HG03095 (cell line): ENCODE results near the gene WSCD1.

Experiments
- ATAC-seq: cut with Tn5 transposase; IDR thresholded peaks from one replicate; pipeline ENCODE4 v1.9.1; 2021; ENCODE audit warnings: moderate library complexity; ENCODE audit not compliant: unreplicated experiment

Gene WSCD1

DNA sequence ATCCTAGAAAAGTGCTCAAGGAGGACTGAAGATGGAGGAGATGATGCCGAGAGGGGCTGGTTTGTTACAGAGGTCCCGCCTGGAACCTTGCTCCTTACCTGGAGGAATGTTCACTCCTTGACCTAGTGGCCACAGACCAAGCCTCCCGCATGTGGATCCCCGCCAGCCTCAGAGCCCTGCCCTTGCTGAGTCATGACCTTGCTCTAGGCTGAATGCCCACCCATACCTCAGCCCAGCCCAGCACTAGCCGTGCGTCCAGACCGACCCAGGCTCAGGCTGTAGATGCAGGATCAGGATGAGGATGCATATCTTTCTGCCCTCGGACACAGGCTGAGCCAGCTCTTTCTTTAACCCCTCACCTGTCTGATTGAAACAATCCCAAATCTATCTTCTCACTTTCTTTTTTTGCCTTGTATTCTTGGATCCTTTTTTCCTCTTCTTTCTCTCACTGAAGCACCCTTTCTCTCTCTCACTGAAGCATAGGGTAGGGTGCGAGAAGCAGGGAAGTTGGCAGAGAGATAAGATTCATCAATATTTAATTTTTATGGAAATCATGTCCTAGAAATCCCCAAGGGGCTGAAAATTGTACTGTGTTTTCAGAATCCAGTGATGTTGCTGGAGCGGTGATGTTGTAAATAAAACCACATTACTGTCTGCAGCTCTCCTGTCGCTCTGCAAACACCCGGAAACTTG, 34.9 kb downstream of the WSCD1 start:
- no peak for ATAC-seq

DNA sequence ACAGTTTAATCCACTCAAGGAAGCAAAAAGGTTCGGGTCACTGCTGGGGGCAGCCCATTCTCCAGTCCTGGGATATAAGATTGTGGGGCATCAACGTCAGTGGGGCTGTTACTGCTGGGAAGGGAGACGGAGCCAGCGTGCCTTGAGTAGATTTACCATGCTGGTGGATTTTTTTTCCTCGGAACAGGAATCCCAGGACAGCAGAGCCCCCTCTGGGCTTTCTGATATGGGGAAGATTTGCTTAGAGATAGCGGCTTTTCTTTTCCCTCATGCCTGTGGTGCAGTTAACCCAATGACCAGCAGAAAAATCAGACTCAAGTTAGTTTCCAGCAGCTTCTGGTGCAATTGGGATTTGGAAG, 35.4 kb downstream of the WSCD1 start:
- no peak for ATAC-seq

DNA sequence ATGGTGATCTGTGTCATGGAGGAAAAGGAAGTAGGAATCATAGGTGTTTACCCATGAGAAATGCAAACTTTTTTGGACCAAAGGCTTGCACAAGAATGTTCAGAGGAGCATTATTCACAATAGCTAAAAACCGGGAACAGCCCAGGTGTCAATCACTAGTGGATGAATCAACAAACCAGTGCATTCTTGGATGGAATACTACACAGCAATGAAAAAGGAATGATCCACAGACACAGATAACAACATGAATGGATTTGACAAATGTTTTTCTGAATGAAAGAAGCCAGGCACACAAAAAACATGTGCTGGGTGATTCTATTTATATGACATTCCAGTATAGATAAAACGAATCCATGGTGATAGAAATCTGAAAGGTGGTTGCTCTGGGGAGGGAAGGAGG, 36.0 kb downstream of the WSCD1 start:
- no peak for ATAC-seq

DNA sequence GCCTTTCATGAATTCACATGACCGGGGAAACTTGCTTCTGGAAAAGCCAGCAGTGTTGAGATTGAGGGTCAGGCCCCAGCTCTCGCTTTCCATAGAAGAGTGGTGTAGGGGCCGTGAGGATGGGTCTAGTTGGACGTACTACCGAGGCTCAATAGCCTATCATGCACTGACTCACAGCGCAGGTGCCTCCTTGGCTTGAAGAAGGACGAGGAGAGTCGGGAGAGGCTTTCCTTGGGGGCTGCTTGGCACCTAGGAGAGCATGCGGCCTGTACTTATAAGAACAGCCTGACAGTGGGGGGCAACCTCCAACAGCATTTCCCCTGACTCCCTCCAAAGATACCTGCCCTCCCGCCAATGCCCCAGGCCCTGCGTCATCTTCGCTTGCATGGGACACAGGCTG, 37.6 kb downstream of the WSCD1 start:
- no peak for ATAC-seq

DNA sequence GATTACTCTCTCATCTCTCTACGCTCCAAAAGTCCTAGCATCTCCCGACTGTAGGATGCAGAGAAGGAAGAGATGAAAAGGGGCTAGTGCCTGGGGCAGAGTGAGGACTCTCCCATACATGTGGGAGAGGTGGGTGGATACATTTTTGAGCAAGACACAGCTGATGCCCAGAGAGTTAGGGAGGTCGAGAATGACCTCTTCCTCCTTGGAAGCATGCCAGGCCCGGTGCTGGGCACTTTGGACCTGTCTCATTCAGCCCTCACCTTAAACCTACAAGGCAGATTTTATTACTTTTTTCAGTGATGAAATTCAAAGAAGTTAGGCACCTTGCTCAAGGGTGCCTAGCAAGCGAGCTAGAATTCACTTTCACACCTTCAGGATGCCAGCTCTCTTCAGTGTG, 38.2 kb downstream of the WSCD1 start:
- no peak for ATAC-seq

DNA sequence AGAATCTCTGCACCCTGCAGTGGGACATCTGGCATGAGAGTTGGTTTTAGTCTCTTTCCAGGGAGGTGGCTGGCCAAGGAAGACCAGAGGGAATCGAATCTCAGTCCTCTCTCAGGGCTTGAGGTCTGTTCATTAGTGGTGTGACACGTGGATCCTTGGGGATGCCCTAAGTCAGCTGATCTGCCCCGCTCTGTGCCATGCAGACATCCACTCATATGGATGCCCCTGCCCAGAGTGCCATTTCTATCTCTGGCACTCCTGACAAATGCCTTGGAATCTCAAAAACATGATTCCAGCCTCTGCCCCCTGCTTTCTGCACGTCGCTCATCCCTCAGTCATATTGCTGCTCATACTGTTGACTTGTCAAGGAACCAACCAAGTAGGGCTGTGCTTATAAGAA, 38.8 kb downstream of the WSCD1 start:
- ATAC-seq, result no peak

DNA sequence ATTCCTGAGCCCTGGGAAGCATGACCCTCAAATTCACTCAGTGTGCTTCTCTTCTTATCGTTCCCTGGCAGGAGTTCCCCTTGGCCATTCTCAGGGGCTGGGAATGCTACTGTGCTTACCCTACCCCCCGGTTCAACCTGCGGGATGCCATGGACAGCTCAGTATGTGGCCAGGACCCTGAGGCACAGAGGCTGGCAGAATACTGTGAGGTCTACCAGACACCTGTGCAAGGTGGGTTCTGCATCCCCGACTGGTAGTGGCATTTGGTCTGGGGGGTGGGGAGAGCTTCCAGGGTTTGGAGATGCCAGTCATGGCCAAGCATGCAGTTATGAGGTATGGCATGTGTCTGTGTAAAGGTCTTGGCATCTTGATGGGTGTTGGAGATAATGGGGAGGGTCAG, 39.4 kb downstream of the WSCD1 start:
- ATAC-seq, result no peak

DNA sequence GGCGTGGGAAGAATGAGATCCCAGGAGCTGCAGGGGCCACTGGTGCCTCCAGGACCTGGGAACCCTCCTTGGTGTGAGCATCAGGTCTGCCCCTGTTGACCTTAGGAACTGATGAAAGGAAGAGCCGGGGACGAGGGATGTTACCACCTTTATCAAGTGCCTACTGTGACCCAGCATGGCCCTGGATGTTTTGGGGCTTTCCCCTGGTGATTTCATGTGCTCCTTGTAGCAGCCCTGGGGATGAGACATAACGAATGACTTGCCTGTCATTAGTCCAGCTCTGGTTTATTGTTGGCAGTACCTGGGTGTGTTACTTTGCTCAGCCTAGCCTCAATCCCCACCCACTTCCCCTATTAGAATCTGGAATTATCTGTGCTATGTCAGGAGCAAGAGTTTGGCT, 39.9 kb downstream of the WSCD1 start:
- ATAC-seq, result no peak

DNA sequence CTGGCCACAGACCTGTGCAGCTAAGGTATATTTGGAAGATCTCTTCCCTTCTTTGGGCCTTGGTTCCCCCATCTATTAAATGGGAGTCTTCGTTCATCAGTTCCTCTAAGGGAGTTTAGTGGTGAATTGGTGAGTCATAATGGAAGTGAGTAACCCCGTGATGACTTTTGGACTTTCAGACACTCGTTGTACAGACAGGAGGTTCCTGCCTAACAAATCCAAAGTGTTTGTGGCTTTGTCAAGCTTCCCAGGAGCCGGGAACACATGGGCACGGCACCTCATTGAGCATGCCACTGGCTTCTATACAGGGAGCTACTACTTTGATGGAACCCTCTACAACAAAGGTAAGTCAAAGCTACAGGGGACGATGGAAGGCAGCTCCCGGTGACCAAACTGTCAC, 40.4 kb downstream of the WSCD1 start:
- no peak for ATAC-seq

DNA sequence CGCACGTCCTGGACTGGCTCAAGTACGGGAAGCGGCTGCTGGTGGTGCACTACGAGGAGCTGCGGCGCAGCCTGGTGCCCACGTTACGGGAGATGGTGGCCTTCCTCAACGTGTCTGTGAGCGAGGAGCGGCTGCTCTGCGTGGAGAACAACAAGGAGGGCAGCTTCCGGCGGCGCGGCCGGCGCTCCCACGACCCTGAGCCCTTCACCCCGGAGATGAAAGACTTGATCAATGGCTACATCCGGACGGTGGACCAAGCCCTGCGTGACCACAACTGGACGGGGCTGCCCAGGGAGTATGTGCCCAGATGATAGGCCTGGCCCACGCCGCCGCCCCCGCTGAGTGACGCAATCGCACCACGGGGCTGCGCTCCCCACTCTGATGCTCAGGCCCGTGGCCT, 50.2 kb downstream of the WSCD1 start:
- ATAC-seq, result no peak

DNA sequence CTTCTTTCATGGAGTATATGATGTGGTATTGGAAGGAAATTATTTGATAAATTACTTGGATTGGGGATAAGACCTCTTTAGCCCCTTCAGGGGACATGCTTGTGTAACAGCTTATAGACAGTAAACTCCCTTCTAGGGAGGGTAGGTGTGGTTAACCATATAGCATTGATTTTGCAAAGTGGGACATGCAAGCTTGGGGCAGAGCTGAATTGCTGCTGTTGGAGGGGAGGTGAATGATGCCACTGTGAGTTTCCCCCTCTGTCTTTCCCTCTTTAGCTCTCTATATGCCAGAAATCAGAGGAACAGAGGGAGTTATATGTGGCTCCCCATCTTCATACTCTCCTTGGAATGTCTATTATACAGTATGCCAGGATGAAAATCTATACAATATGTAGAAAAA, 54.7 kb downstream of the WSCD1 start:
- ATAC-seq, result no peak

DNA sequence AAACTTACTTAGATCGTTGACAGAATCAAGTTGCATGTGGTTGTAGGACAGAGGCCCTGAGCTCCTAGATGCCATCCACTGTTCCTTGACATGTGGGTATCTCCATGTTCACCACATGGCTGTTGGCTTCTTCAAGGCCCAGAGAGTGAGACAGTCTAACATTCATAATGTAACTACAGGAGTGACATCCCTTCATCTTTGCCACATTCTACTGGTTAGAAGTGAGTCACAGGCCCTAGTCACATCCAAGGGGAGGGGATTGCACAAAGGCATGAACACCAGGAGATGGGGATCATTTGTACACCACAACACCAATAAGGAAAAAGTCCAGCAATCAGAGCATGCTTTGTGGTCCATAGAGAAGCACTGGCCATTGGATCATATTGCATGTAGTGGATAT, 56.6 kb downstream of the WSCD1 start:
- no peak for ATAC-seq

DNA sequence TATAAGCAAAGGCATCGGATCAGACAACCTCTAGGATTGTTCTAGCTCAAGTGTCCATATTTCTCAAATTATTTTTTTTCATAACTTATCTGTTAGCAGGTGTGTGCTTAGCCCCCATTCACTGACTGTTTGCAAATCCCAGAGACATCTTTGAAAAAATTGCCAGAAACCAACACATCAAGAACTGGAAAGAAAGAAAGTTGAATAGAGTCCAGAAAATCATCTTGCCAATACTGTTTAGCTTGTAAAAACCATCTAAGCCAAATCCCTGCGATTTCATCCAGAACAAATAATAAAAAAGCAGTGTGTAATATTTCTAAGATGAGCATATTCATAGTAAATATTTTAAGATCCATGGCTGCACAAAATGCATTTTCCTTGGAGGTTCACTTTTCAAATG, 64.5 kb downstream of the WSCD1 start:
- ATAC-seq, result no peak

DNA sequence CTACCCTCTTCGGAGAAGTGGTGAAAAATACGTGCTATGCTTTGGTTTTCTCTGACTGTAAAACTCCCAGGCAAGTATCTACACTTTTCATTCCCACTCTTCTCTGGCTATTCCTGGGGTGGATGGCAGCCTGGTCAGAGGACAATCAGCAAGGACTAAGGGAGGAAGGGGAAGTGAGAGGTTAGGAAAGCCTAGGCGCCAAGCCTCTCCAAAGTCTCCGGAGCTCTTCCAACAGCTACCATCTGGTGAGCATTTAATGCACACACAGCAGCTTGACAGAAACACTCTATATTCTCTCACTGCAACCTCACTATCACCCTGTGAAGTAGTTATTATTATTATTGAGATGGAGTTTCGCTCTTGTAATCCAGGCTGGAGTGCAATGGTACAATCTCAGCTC, 65.1 kb downstream of the WSCD1 start:
- ATAC-seq, result no peak

DNA sequence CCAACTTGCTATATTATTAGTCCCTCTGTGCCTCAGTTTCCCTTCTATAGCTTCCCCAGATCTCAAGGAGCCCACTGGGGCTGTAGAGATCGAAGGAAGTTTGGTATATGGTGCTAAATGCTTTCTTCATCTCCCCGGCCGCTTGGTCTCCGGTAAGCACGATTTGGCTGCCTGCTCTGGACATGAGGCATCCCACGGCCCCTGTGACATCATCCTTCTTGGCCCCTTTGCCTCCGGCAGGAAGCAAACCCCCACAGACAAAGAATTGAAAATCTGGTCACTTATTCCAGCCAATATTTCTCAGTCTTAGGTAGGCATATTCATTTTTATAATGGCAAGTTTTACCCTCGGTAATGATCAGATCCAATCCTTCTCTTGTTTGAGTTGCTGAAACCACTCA, 65.8 kb downstream of the WSCD1 start:
- ATAC-seq, result no peak

DNA sequence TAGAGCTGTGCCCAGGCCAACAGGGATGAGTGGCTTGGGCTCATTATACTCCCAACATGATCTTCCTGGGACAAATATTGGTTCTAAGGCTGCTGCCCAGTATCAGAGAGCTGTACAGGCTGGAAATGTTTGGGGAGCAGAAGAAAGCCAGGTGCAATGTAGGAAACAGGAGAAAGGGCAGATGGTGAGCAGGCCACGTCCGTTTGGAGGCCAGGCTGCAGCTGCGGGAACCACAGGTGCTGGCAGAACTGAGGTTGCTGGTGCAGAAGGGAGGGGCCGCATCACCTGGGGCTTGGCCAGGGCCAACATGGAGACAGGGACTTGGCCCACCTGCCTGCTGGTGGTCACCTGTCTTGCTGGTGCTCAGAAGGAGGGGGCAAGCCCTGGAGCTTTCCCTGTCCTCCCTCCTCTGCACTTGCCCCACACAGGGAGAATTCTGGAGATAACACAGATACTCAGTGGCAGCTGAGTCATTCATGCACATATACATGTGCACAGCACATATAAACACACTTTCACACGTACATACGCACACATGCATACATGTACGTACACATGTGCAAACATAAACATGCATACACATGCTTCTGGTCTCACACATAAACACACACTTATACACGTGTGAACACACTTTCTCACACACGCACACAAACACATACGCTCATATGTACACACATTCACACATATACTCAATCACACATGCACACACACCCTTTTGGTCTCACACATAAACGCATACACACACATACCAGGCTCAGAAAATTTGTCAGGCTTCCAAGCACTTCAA, 67.7 kb downstream of the WSCD1 start:
- ATAC-seq, result no peak

DNA sequence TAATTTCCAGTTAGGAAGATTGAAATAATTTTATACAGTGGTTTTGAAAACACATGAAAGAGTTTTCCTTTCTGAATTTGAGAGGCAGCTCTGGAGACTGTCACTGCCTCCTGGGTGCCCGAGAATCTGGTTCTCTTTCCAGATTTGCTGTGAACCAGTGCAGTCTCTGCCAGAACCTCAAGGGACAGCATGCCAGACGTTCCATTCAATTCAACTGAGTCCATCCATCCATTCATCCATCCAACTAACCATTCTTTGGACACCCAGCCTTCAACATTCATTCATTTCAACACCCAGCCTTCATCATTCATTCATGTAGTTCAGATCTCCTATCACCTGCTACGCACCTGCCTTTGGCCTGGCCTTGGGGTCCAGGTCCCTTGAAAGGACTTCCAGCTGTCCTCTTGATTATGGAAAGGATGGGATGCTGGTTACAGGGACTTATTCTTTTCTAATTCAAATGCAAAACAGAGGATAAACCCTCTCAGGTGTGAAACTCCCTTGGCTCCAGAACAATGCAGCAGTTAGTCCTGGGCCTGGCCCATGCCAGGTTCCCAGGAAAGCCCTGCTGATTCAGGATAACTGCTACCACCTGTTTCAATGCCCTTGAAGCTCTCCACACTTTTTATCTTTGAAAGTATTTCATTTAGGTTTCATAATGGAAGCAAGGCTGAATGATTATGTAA, 68.7 kb downstream of the WSCD1 start:
- no peak for ATAC-seq

DNA sequence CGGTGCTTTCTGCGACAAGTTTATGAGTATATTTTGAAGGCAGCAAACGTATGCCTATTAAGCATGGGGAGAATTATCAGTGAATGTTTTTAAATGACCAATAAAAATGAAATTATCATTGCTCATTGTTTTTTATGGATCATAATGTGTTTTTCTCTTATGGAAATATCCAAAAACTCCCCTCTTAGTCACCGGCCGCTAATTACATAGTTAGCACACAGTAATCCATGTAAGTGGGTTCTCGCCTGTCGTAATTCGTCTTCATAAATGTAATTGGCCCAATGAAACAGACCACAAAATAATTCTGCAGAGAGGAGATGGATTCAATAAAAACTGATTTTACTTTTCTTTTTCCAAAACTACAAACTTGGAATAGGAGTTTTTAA, 69.3 kb downstream of the WSCD1 start:
- ATAC-seq, result no peak

DNA sequence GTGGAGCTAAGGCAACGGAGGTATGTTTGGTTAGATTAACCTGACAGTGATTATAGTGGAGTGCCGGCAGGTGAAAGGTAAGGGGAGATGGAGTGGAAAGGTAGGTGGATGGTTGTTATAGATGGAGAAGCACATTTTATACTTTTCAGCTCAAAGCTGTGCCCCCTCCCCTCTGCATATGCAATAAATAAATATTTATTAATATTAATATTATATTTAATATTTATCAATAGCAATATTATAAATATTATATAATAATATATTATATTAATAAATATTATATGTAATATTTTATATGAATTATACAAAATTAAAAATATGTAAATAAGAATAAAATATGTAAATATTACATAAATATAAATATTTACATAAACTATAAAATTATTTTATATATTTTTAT, 70.0 kb downstream of the WSCD1 start:
- ATAC-seq, result no peak

DNA sequence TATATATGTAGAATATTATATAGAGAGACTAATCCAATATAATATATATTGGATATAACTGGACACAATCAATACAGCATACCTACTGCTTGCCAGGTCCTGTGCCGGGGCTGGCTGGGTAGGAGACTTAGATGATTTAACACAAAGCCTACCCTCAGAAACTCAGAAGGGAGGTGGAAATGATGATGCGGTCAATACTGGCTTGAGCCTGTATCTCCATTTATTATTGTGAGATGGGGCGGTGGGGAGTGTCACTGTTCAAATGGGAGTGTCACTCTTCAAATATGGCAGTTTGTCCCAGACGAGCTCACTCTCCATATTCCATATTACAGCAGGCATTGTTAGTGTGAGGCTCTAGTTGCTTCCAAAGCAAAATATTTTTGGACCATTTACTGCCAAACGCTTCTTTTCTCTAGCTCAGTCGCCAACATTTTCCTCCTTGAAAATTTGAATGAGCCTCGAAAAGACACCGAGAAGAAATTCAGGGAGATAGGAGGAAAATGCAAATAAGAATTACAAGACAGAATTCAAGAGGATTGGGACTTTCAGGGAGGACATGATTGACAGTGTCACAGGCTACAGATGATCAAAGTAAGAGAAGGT, 70.7 kb downstream of the WSCD1 start:
- no peak for ATAC-seq

DNA sequence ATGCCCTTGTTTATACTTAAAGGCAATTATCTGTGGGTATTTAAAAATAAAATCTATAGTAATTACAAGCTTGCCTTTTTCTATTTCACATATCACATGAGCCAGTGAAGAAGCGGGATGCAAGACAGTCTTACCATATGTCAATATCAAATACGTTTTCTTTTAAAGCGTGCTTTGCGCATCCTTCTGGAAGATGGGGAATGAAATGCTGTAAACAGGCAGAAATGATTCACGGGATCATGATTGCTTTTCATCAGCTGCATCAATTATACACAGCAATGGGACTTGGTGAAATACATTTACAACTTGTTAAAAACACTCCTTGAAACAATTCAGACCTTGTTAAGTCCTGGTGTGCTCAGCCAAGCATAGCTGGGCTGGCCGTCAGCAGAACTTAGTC, 72.5 kb downstream of the WSCD1 start:
- no peak for ATAC-seq

DNA sequence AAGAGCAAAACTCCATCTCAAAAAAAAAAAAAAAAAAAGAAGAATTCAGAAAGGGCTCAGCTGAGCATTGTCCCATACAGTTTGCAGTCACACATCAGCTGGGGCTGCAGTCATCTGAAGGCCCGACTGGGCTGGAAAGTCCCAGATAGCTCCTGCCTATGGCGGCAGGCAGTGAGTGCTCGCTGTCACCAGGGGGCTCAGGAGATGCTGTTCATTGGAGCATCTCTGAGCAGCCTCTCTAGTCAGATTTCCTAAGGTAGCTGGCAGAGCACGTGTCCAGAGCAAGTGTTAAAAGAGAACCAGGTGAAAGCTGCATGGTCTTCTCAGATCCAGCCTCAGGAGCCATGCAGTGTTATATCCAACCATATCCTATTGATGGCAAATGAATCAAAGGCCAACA, 75.8 kb downstream of the WSCD1 start:
- ATAC-seq, result no peak
